Heart left ventricle (tissue), 16 donors: ENCODE measurements around the gene IL19. TPM values are rescaled to one million over a fixed set of nuclear protein-coding genes. Genes with fewer than 3 reads are reported as not detected.
A peak's percentile ranks its signal among the peaks of the same experiment; 100 is the strongest.

Source experiments
- ATAC-seq, 4 donors: fragments of 200-7000 bp; cut with Tn5 transposase; one replicate each; pipeline ENCODE4 v1.9.1; 2020 to 2022; ENCODE audit warnings: moderate library complexity in 4 of 4, mild to moderate bottlenecking in 3 of 4, moderate number of reproducible peaks in 1 of 4
- DNase-seq, 5 donors: peaks; one replicate each; pipeline ENCODE4 v3.0.0-alpha.2; 2020
- H3K27ac ChIP-seq, 12 donors: fragments of 200-600 bp; sonication (generic) in 4 of 12; one replicate each; pipeline versions ENCODE4 v1.5.0 to v1.8.0; 2016 to 2022; ENCODE audit warnings: mild to moderate bottlenecking in 2 of 12
- H3K27me3 ChIP-seq, 9 donors: fragments of 200-600 bp; sonication (generic) in 2 of 9; one replicate each; pipeline versions ENCODE4 v1.5.1 to v1.8.0; 2016 to 2022; ENCODE audit warnings: mild to moderate bottlenecking in 3 of 9
- H3K36me3 ChIP-seq, 9 donors: fragments of 200-600 bp; sonication (generic) in 2 of 9; one replicate each; pipeline versions ENCODE4 v1.5.0 to v1.8.0; 2018 to 2022; ENCODE audit warnings: mild to moderate bottlenecking in 2 of 9
- H3K4me1 ChIP-seq, 12 donors: fragments of 200-600 bp; sonication (generic) in 4 of 12; one replicate each; pipeline versions ENCODE4 v1.5.0 to v1.8.0; 2016 to 2022; ENCODE audit warnings: mild to moderate bottlenecking in 3 of 12
- H3K4me3 ChIP-seq, 12 donors: fragments of 200-600 bp; sonication (generic) in 4 of 12; one replicate each; pipeline versions ENCODE4 v1.5.0 to v1.8.0; 2017 to 2022; ENCODE audit warnings: mild to moderate bottlenecking in 9 of 12, moderate library complexity in 4 of 12
- H3K9me3 ChIP-seq, 12 donors: fragments of 200-600 bp; sonication (generic) in 4 of 12; one replicate each; pipeline versions ENCODE4 v1.5.0 to v1.8.0; 2016 to 2022; ENCODE audit warnings: mild to moderate bottlenecking in 1 of 12
- CTCF ChIP-seq, 12 donors: fragments of 200-600 bp; sonication (generic) in 4 of 12; IDR thresholded peaks; one replicate each; pipeline versions ENCODE4 v1.5.0 to v1.8.0; 2018 to 2022; ENCODE audit warnings: antibody characterized with exemption in 12 of 12, mild to moderate bottlenecking in 5 of 12
- POLR2A ChIP-seq, 2 donors: fragments of 450-650 bp; IDR thresholded peaks; one replicate each; pipeline ENCODE4 v1.6.1; 2017; ENCODE audit warnings: antibody characterized with exemption in 2 of 2, mild to moderate bottlenecking in 2 of 2, moderate library complexity in 2 of 2
- WGBS, 4 donors: extraction: QIAGEN DNeasy Blood & Tissue Kit in 2 of 4; methylation state at CpG; one replicate each; pipeline versions ENCODE4 v1.1.5 to v1.1.7; 2013 to 2018; 5-methylcytosine and 5-hydroxymethylcytosine counted together
- intact Hi-C, 10 donors: fragments of 100-400 bp; cut with DNase I; formaldehyde crosslinking; loops; one replicate each; pipeline versions ENCODE4 v1.11.1 to v1.14.2; 2022
- polyA plus RNA-seq, 2 donors: library from polyadenylated mRNA; stranded (reverse); fragments of 200-250 nt; gene quantifications; one replicate each; pipeline ENCODE4 v1.2.3, GENCODE V29; 2013
- total RNA-seq, 9 donors: library from RNA; depleted of rRNA in 2 of 9; stranded (reverse); fragments of >200 nt in 2 of 9; fragmentation: NEBNext Ultra II Directional in 3 of 9; extraction: Animal tissue kit (Norgen Biotek cat#: 25700) in 3 of 9; gene quantifications; one replicate each; pipeline versions ENCODE4 v1.1.0 to v1.2.4, GENCODE V29; 2016 to 2023
- donor health status: ischemic (EF 13 %, LVEDD 7.1; RV severe dilation, severe dysfunction).
- donor health status: healthy with polysubstance abuse.
- donor health status: DM: no; HTN: yes; CAD: no.
- donor health status: DM: no; HTN: no; CAD: no.
- donor health status: ischemic (EF 25% LVEDD 6.9; RV normal size, moderate dysfunction).
- donor health status: ischemic (EF 25% LVEDD 5.7; RV mildly dilated, moderate dysfunction).
- donor health status: healthy.
- donor health status: DM: yes; HTN: yes; CAD: no.
- donor health status: ischemic (EF 35%, LVEDD 5.7; RV mildly dilated, moderate dysfunction).
- donor health status: nonischemic (EF 11% LVEDD 7.7; RV severe dilation, severe dysfunction).
- donor health status: DM: yes; HTN: yes; CAD: no.
- donor health status: PGD.
- donor health status: ischemic (EF 29% LVEDD 5.4; RV normal size, mild dysfunction).
- donor health status: nonischemic (EF 23%, LVEDD 6.1; RV moderate dilation, normal function).

Gene IL19
- total and polyA plus RNA-seq, 11 donors, result not detected

GRCh38 chr1:206836111-206836510, 65.5 kb downstream of the IL19 start:
- Histone ChIP-seq H3K4me1 (peaks cover 0 to 35% (median 0%) of the 10 kb centered on the region in 12 donors), H3K27me3 (peaks cover 0 to 6% (median 0%) of the 10 kb centered on the region in 9 donors), H3K9me3 (no peaks in the 10 kb centered on the region), H3K27ac (no peak overlapping the region), H3K4me3 (no peak overlapping the region), H3K36me3 (no peaks in the 10 kb centered on the region)
- ATAC-seq (no peak), DNase-seq (no peak)
- intact Hi-C loops, result no loop called here
- WGBS, 4 donors, result 78 to 92% (median 87%) methylated on average over 2 of the region's 2 CpGs
- TF ChIP-seq POLR2A (IDR thresholded peaks at IDR 0.05) (no peak), CTCF (IDR thresholded peaks at IDR 0.05) (no peak)

GRCh38 chr1:206839006-206839560, 68.5 kb downstream of the IL19 start:
- Histone ChIP-seq H3K4me3 (no peak overlapping the region), H3K36me3 (no peaks in the 10 kb centered on the region), H3K27me3 (peaks cover 0 to 6% (median 0%) of the 10 kb centered on the region in 9 donors), H3K4me1 (peaks cover 0 to 13% (median 0%) of the 10 kb centered on the region in 12 donors), H3K27ac (no peak overlapping the region), H3K9me3 (no peaks in the 10 kb centered on the region)
- TF ChIP-seq CTCF (IDR thresholded peaks at IDR 0.05) (no peak), POLR2A (IDR thresholded peaks at IDR 0.05) (no peak)
- DNase-seq (no peak), ATAC-seq (no peak)
- WGBS, 4 donors, result 78 to 91% (median 89%) methylated on average over 4 of the region's 4 CpGs
- intact Hi-C loops, result no loop called here

GRCh38 chr1:206839857-206840256, 69.3 kb downstream of the IL19 start:
- H3K4me1 ChIP-seq, result peaks cover 0 to 5% (median 0%) of the 10 kb centered on the region in 12 donors
- no peak overlapping the region for H3K27ac ChIP-seq
- TF ChIP-seq CTCF (IDR thresholded peaks at IDR 0.05) (no peak), POLR2A (IDR thresholded peaks at IDR 0.05) (no peak)
- H3K36me3 ChIP-seq, result no peaks in the 10 kb centered on the region
- intact Hi-C loops, result no loop called here
- DNase-seq (no peak), ATAC-seq (peak in 2 of 4 donors; percentile 29 to 31)
- WGBS, 4 donors, result 66 to 81% (median 73%) methylated on average over 6 to 7 of the region's 7 CpGs
- no peak overlapping the region for H3K4me3 ChIP-seq
- H3K27me3 ChIP-seq, result peaks cover 0 to 6% (median 0%) of the 10 kb centered on the region in 9 donors
- no peaks in the 10 kb centered on the region for H3K9me3 ChIP-seq

- 85 to 94% (median 91%) methylated on average over 7 of the region's 7 CpGs for WGBS, 4 donors
- Histone ChIP-seq H3K27ac (no peak overlapping the region), H3K27me3 (peaks cover 0 to 6% (median 0%) of the 10 kb centered on the region in 9 donors), H3K36me3 (no peaks in the 10 kb centered on the region), H3K4me1 (no peaks in the 10 kb centered on the region), H3K9me3 (no peaks in the 10 kb centered on the region), H3K4me3 (no peak overlapping the region)
- ATAC-seq, result no peak
- intact Hi-C loops, result no loop called here
- no peak for DNase-seq
- TF ChIP-seq CTCF (IDR thresholded peaks at IDR 0.05), result no peak
- no peak for TF ChIP-seq POLR2A (IDR thresholded peaks at IDR 0.05)
Measured at GRCh38 chr1:206841609-206842323, 71.2 kb downstream of the IL19 start.
